HG03097 (cell line): ENCODE measurements around the gene ZDHHC6.
"Not testable (repeated sequence)": the region's sequence is repeated elsewhere in the genome, so short reads cannot be mapped to it uniquely, and the experiment has no call there.

Experiments used
- ATAC-seq: cut with Tn5 transposase; IDR thresholded peaks from one replicate; pipeline ENCODE4 v1.9.1; 2021; ENCODE audit not compliant: unreplicated experiment, low FRiP score

The ZDHHC6 gene

GRCh38 chr10:112446855-112447619 is at the start of gene ZDHHC6, which contains the start of gene VTI1A:
Gene ZDHHC6, minus strand, starts transcription at chr10:112446914. Its CDS starts 1,478 bp downstream, at chr10:112445436.
Gene VTI1A, plus strand, starts transcription at chr10:112447215. Its CDS starts 159 bp downstream, at chr10:112447374.
- peak; percentile 87 for ATAC-seq

- ATAC-seq, result no peak
Observed at GRCh38 chr10:112492736-112493135, 46.0 kb upstream of the ZDHHC6 start.

DNA sequence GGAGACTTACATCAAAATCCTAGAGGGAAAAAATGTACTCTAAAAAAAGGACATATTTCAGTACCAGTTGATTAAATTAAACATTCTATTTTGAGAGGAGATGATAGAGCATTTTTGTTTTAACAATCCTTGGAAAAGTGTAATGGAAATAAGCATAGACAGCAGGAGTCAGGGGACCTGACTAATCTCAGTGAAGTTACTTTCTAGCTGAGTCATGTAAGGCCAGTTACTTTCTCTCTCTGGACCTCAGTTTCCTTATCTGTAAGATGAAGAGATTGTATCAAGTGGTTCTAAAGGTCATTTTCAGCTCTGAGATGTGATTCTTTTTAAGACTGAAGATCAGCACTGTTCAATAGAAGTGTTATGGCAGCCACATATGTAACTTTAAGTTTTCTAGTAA is 44.4 kb upstream of the ZDHHC6 start:
- ATAC-seq, result no peak

DNA sequence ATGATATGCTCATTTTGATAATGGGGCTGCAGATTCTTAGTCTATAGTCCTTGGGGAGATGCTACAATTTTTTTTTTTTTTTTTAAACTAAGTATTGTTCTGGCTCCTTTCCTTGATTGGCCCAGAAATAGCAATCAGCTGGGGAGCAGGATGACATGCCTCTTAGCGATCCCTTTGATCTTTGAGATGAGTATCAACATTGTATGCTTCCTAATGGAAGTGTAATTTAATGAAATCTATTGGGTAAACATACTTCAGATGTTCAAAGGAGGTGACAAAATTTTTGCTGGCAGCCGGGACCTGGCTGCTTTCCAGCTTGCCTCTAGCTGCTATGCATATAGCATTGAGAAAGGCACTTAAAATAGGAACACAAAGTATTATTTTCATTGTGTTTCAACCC is 43.8 kb upstream of the ZDHHC6 start:
- ATAC-seq, result no peak

GRCh38 chr10:112487964-112488363 is 41.2 kb upstream of the ZDHHC6 start:
- ATAC-seq, result no peak

- ATAC-seq, result no peak
Observed at GRCh38 chr10:112484399-112484798, 37.7 kb upstream of the ZDHHC6 start.

GRCh38 chr10:112481602-112482001 is 34.9 kb upstream of the ZDHHC6 start:
- no peak for ATAC-seq

- no peak for ATAC-seq
Observed at GRCh38 chr10:112475575-112476218, 29.0 kb upstream of the ZDHHC6 start.

DNA sequence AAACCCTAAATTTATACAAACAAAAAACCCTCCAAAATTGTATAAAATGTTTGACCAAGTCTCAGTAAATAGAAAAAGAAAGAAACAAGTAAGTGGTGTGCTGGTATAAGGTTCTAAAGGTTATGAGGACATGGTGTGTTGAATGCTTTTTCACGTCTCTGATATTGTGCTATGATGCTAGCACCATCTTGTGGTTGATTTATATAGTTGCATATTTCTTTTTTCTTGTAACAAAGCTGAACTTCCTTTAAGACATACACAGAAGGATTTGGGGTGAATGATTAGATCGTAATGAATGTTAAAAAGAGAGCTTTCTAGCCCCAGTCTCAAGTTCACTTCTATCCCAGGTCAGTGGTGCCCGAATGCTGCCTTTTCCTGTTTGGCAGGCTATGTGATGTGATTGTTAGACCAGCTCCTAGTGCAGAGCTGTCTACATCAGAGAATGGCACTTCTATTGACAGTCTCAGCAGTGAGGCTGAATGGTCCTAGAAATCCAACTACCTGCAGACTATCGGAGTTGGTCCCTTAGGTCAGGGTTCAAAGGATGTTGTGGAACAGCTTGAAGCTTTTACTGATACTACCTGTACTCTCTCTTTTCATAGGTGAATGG is 25.3 kb upstream of the ZDHHC6 start:
- no peak for ATAC-seq

- no peak for ATAC-seq
Observed at GRCh38 chr10:112467541-112468075, 20.9 kb upstream of the ZDHHC6 start.

- no peak for ATAC-seq
Observed at GRCh38 chr10:112466802-112467201, 20.1 kb upstream of the ZDHHC6 start.

- ATAC-seq, result no peak
Observed at GRCh38 chr10:112465299-112465883, 18.7 kb upstream of the ZDHHC6 start.

DNA sequence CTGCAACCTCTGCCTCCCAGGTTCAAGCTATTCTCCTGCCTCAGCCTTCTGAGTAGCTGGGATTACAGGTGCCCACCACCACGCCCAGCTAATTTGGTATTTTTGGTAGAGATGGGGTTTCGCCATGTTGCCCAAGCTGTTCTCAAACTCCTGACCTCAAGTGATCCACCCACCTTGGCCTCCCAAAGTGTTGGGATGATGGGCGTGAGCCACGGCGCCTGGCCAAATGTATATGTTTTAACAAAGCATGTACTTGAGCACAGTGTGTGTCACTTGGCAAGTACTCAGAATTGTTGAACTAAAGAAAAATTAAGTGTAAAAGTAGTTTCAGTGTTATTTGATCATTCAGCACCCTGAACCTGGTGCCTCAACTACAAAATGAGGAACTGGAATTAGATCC is 17.4 kb upstream of the ZDHHC6 start:
- not testable (repeated sequence) for ATAC-seq

- no peak for ATAC-seq
Observed at GRCh38 chr10:112461029-112461887, 14.5 kb upstream of the ZDHHC6 start.

- ATAC-seq, result no peak
Observed at GRCh38 chr10:112460366-112460765, 13.7 kb upstream of the ZDHHC6 start.

DNA sequence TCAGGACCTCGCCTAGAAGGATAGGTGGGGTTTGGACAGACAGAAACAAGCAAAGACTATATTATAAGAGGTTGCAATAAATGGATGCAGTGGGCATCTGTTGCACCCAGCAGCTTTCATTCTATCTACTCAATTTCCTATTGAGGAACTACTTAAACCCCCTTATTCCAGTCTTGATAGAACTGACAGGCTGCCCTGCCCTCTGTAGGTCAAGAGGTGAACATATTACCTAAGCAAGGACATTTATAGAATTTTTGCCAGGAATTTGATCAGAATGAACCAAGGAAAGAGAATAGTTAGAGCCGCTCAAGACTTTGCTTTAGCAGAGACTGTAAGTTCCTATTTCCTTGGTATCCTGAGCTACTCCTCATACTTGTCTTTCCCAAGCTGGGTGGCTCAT is 9.8 kb upstream of the ZDHHC6 start:
- no peak for ATAC-seq

DNA sequence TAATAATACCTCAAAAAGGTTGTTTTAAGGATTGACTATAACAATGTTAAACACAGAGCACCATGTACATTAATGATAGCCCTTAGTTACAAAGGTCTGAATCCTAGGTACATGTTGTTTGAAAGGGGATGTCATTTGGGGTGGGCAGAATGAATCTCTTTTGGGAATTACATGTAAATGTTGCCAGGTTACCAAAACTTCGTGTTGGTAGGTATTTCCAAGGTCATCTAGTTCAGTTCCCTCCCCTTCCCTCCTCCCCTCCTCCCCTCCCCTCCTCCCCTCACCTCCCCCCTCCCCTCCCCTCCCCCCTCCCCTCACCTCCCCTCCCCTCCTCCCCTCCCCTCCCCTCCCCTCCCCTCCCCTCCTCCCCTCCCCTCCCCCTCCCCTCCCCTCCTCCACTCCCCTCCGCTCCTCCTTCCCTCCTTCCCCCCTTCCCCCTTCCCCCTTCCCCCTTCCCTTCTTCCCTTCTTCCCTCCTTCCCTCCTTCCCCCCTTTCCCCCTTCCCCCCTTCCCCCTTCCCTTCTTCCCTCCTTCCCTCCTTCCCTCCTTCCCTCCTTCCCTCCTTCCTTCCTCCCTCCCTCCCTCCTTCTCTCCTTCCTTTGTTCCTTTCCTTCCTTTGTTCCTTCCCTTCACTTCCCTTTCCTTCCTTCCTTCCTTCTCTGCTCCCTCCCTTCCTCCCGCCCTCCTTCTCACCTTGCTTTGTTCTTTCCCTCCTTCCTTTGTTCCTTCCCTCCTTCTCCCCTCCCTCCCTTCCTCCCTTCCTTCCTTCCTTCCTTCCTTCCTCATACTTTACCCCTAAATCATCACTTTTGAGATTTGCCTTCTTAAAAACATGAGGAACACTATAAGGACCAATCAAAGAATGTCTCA is 8.4 kb upstream of the ZDHHC6 start:
- no peak for ATAC-seq

DNA sequence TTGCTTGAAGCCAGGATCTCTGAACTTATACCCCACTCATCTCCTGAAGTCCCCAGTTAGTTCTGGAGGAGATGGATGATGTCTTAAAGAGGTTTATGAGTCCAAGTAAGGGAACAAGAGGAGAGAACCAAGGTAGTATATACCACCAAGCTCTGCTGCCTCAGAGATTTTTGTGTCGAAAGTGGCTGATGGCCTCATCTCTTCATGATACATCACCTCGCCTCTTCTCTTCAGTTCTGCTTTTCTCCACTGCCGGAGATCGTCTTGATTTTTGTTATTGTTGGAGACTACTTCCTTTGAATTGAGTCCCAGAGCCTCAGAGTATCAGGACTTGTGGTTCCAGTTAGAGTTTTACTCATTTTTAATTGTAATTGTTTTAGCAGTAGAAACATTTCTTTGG is 2.2 kb upstream of the ZDHHC6 start:
- no peak for ATAC-seq

DNA sequence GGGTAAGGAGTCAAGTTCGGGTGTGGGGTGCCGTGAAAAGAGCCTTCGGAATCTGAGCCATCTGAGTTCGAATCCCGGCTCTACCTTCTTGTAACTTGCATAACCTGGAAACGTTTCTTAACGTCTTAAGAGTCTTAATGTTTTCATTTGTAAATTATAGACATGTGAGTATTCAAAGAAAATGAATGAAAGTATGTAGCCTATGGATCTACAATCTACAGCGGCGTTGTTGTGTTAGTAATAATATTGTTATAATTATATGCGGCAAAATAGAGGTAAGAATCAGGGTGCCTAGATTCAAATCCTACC is 860 bp upstream of the ZDHHC6 start:
- ATAC-seq, result no peak
